H1 (cell line): ENCODE measurements around the gene SLC22A15. TPM values are rescaled to one million over a fixed set of nuclear protein-coding genes. Genes with fewer than 3 reads are reported as not detected.

Experiments
- BCL11A ChIP-seq, 2 experiments: IDR thresholded peaks; one replicate each; pipeline ENCODE4 v1.6.1; 2011; ENCODE audit warnings: low read depth in 2 of 2, low read length in 2 of 2, mild to moderate bottlenecking in 2 of 2
- CBX5 ChIP-seq: fragments of 300-800, 300-1000 bp; sonication (generic); IDR thresholded peaks from 2 replicates; pipeline ENCODE4 v1.7.1; 2016; ENCODE audit warnings: antibody characterized with exemption, low read length, low read depth
- CREB1 ChIP-seq: IDR thresholded peaks from 2 replicates; pipeline ENCODE4 v1.6.1; 2012; ENCODE audit warnings: inconsistent platforms
- EP300 ChIP-seq, 2 experiments: IDR thresholded peaks; 1 replicate in 1 of 2; 2 replicates in 1 of 2; pipeline ENCODE4 v1.6.1; 2011 to 2012; ENCODE audit warnings: low read depth in 2 of 2, low read length in 2 of 2, mild to moderate bottlenecking in 2 of 2, borderline replicate concordance in 1 of 2, inconsistent platforms in 1 of 2, moderate library complexity in 1 of 2
- PHF8 ChIP-seq: fragments of 200-600 bp; sonication (generic); conservative IDR thresholded peaks from 2 replicates; pipeline ENCODE4 v1.7.1; 2012; ENCODE audit warnings: low read depth, mild to moderate bottlenecking, inconsistent platforms, low read length, moderate library complexity
- POU5F1 ChIP-seq: IDR thresholded peaks from 2 replicates; pipeline ENCODE4 v1.6.1; 2011; ENCODE audit warnings: low read depth, mild to moderate bottlenecking, low read length, moderate library complexity
- SP1 ChIP-seq: IDR thresholded peaks from 2 replicates; pipeline ENCODE4 v1.6.1; 2011; ENCODE audit warnings: low read depth, low read length
- SP2 ChIP-seq: IDR thresholded peaks from 2 replicates; pipeline ENCODE4 v1.6.1; 2012; ENCODE audit warnings: mild to moderate bottlenecking, low read length, inconsistent platforms
- TEAD4 ChIP-seq: IDR thresholded peaks from 2 replicates; pipeline ENCODE4 v1.6.1; 2012; ENCODE audit warnings: low read depth, low read length, inconsistent platforms, mixed read lengths
- polyA plus RNA-seq, 7 experiments: library from polyadenylated mRNA; depleted of rRNA in 3 of 7; stranded (reverse) in 5 of 7; unstranded in 2 of 7; fragments of >200 nt in 5 of 7; fragments of 200-250 nt in 2 of 7; gene quantifications; 1 replicate in 5 of 7; 2 replicates in 1 of 7; 4 replicates in 1 of 7; pipeline versions ENCODE4 v1.2.1 to v1.2.3, GENCODE V29; 2011 to 2013; ENCODE audit warnings: missing spikeins in 2 of 7, mixed read lengths in 2 of 7
- total RNA-seq: library from RNA; stranded (reverse); fragmentation: NEBNext Ultra II Directional; extraction: Animal tissue kit (Norgen Biotek cat#: 25700); gene quantifications from 2 replicates; pipeline ENCODE4 v1.2.1, GENCODE V29; 2021
- TF ChIP-seq, protein P1 (sequence below): fragments of 300-600 bp; sonication (generic); IDR thresholded peaks from 2 replicates; pipeline ENCODE4 v1.7.1; 2012; ENCODE audit warnings: low read length, moderate library complexity, mild to moderate bottlenecking, inconsistent platforms; ENCODE audit not compliant: insufficient replicate concordance

The SLC22A15 gene
- total and polyA plus RNA-seq, 2 of the 8 experiments (the other 6 are each of a cell fraction or from before 2014, with no cell fraction given): 3.2 to 3.3 TPM

- TF ChIP-seq, protein P1, sequence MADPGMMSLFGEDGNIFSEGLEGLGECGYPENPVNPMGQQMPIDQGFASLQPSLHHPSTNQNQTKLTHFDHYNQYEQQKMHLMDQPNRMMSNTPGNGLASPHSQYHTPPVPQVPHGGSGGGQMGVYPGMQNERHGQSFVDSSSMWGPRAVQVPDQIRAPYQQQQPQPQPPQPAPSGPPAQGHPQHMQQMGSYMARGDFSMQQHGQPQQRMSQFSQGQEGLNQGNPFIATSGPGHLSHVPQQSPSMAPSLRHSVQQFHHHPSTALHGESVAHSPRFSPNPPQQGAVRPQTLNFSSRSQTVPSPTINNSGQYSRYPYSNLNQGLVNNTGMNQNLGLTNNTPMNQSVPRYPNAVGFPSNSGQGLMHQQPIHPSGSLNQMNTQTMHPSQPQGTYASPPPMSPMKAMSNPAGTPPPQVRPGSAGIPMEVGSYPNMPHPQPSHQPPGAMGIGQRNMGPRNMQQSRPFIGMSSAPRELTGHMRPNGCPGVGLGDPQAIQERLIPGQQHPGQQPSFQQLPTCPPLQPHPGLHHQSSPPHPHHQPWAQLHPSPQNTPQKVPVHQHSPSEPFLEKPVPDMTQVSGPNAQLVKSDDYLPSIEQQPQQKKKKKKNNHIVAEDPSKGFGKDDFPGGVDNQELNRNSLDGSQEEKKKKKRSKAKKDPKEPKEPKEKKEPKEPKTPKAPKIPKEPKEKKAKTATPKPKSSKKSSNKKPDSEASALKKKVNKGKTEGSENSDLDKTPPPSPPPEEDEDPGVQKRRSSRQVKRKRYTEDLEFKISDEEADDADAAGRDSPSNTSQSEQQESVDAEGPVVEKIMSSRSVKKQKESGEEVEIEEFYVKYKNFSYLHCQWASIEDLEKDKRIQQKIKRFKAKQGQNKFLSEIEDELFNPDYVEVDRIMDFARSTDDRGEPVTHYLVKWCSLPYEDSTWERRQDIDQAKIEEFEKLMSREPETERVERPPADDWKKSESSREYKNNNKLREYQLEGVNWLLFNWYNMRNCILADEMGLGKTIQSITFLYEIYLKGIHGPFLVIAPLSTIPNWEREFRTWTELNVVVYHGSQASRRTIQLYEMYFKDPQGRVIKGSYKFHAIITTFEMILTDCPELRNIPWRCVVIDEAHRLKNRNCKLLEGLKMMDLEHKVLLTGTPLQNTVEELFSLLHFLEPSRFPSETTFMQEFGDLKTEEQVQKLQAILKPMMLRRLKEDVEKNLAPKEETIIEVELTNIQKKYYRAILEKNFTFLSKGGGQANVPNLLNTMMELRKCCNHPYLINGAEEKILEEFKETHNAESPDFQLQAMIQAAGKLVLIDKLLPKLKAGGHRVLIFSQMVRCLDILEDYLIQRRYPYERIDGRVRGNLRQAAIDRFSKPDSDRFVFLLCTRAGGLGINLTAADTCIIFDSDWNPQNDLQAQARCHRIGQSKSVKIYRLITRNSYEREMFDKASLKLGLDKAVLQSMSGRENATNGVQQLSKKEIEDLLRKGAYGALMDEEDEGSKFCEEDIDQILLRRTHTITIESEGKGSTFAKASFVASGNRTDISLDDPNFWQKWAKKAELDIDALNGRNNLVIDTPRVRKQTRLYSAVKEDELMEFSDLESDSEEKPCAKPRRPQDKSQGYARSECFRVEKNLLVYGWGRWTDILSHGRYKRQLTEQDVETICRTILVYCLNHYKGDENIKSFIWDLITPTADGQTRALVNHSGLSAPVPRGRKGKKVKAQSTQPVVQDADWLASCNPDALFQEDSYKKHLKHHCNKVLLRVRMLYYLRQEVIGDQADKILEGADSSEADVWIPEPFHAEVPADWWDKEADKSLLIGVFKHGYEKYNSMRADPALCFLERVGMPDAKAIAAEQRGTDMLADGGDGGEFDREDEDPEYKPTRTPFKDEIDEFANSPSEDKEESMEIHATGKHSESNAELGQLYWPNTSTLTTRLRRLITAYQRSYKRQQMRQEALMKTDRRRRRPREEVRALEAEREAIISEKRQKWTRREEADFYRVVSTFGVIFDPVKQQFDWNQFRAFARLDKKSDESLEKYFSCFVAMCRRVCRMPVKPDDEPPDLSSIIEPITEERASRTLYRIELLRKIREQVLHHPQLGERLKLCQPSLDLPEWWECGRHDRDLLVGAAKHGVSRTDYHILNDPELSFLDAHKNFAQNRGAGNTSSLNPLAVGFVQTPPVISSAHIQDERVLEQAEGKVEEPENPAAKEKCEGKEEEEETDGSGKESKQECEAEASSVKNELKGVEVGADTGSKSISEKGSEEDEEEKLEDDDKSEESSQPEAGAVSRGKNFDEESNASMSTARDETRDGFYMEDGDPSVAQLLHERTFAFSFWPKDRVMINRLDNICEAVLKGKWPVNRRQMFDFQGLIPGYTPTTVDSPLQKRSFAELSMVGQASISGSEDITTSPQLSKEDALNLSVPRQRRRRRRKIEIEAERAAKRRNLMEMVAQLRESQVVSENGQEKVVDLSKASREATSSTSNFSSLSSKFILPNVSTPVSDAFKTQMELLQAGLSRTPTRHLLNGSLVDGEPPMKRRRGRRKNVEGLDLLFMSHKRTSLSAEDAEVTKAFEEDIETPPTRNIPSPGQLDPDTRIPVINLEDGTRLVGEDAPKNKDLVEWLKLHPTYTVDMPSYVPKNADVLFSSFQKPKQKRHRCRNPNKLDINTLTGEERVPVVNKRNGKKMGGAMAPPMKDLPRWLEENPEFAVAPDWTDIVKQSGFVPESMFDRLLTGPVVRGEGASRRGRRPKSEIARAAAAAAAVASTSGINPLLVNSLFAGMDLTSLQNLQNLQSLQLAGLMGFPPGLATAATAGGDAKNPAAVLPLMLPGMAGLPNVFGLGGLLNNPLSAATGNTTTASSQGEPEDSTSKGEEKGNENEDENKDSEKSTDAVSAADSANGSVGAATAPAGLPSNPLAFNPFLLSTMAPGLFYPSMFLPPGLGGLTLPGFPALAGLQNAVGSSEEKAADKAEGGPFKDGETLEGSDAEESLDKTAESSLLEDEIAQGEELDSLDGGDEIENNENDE: no peak
- TF ChIP-seq SP2 (no peak), POU5F1 (no peak), PHF8 (no peak), TEAD4 (no peak), CREB1 (no peak), SP1 (no peak), EP300 (IDR thresholded peaks at IDR 0.05; ENCODE audit: borderline replicate concordance in 1 of 2, low read depth in 2 of 2, low read length in 2 of 2) (no peak), BCL11A (IDR thresholded peaks at IDR 0.05; ENCODE audit: low read depth in 2 of 2, low read length in 2 of 2) (no peak), CBX5 (no peak)
Measured at GRCh38 chr1:115939455-115939854, 36.9 kb upstream of the SLC22A15 start (continued).
